ENCODE results near the gene TNFRSF13B. TPM values are rescaled to one million over a fixed set of nuclear protein-coding genes. Genes with fewer than 3 reads are reported as not detected.
"Not testable (repeated sequence)": the region's sequence is repeated elsewhere in the genome, so short reads cannot be mapped to it uniquely, and the experiment has no call there.

Gene TNFRSF13B
- polyA plus RNA-seq, 1 of the 3 experiments (the other 2 are of a cell fraction) = not detected

GRCh38 chr17:16903070-16903469, 68.8 kb downstream of the TNFRSF13B start:
- H3K36me3 ChIP-seq (replicated peaks in 1 of 2; ENCODE audit: control insufficient read depth in 1 of 2, insufficient read depth in 2 of 2, low read length in 1 of 2); H4K20me1 ChIP-seq (ENCODE audit: insufficient read depth); H2AFZ ChIP-seq (ENCODE audit: low read depth); H3K9me3 ChIP-seq; H3K4me2 ChIP-seq; H3K4me3 ChIP-seq (ENCODE audit: low read depth in 2 of 2, low read length in 1 of 2); H3K4me1 ChIP-seq (ENCODE audit: control insufficient read depth in 1 of 2, insufficient read depth in 2 of 2, low read depth in 1 of 2, low read length in 1 of 2); H3K9ac ChIP-seq; POLR2A ChIA-PET; H3K79me2 ChIP-seq (ENCODE audit: insufficient read depth); H3K9me2 ChIP-seq; H3K27me3 ChIP-seq (ENCODE audit: insufficient read depth); H3K27ac ChIP-seq (ENCODE audit: low read depth in 2 of 2, low read length in 1 of 2); DNase-seq: not testable (repeated sequence)
- CTCF ChIA-PET = interaction anchor here (1.5 kb wide), 1 partner anchor 12 kb away, joined by 4 read pairs; no protein-coding TSS in a partner anchor
- peaks cover 16% of the 10 kb centered on the region for H3F3A ChIP-seq (replicated peaks; ENCODE audit: insufficient read depth)
- 24% methylated on average over 3 of the region's 3 CpGs for WGBS (ENCODE audit: low lambda C conversion rate)

- Histone ChIP-seq H3K36me3 (replicated peaks in 1 of 2; ENCODE audit: control insufficient read depth in 1 of 2, insufficient read depth in 2 of 2, low read length in 1 of 2) (no peaks in the 10 kb centered on the region), H2AFZ (ENCODE audit: low read depth) (no peak overlapping the region), H3K27me3 (ENCODE audit: insufficient read depth) (no peaks in the 10 kb centered on the region; the same call in 1 of the 2 replicates), H3F3A (replicated peaks; ENCODE audit: insufficient read depth) (peaks cover 7% of the 10 kb centered on the region), H3K4me1 (ENCODE audit: control insufficient read depth in 1 of 2, insufficient read depth in 2 of 2, low read depth in 1 of 2, low read length in 1 of 2) (no peaks in the 10 kb centered on the region), H3K4me2 (no peak overlapping the region), H3K79me2 (ENCODE audit: insufficient read depth) (no peaks in the 10 kb centered on the region), H3K4me3 (ENCODE audit: low read depth in 2 of 2, low read length in 1 of 2) (no peak overlapping the region), H4K20me1 (ENCODE audit: insufficient read depth) (no peaks in the 10 kb centered on the region), H3K9me3 (no peaks in the 10 kb centered on the region), H3K27ac (ENCODE audit: low read depth in 2 of 2, low read length in 1 of 2) (no peak overlapping the region), H3K9me2 (no peaks in the 10 kb centered on the region), H3K9ac (no peak overlapping the region)
- POLR2A ChIA-PET = no interaction called here
- CTCF ChIA-PET = no interaction called here
- TF ChIP-seq FOXJ3 (CRISPR knock-in tag; IDR thresholded peaks at IDR 0.05) (no peak), ELF1 (IDR thresholded peaks at IDR 0.05) (no peak), POLR2AphosphoS5 (IDR thresholded peaks at IDR 0.05; ENCODE audit: low read depth, low read length) (no peak), CHD2 (IDR thresholded peaks at IDR 0.05; ENCODE audit: low read length, partially characterized antibody) (no peak), TCF12 (IDR thresholded peaks at IDR 0.05) (no peak), GABPA (IDR thresholded peaks at IDR 0.05; ENCODE audit: low read depth) (no peak), JUND (IDR thresholded peaks at IDR 0.05) (no peak), PBX3 (IDR thresholded peaks at IDR 0.05) (no peak), TEAD4 (IDR thresholded peaks at IDR 0.05; ENCODE audit: borderline replicate concordance, insufficient read depth) (no peak), REST (IDR thresholded peaks at IDR 0.05; ENCODE audit: low read depth, low read length) (no peak), EZH2phosphoT487 (IDR thresholded peaks at IDR 0.05; ENCODE audit: borderline replicate concordance, low read depth) (no peak), CTCF (IDR thresholded peaks at IDR 0.05) (no peak), NFIC (IDR thresholded peaks at IDR 0.05; ENCODE audit: borderline replicate concordance) (no peak), USF2 (IDR thresholded peaks at IDR 0.05; ENCODE audit: borderline replicate concordance, low read depth, low read length) (no peak)
- WGBS (ENCODE audit: low lambda C conversion rate) = 33% methylated on average over 2 of the region's 2 CpGs
- no peak for DNase-seq
These were observed 71.5 kb downstream of the TNFRSF13B start for GRCh38 chr17:16900288-16900882.

GRCh38 chr17:16897211-16897896, 74.6 kb downstream of the TNFRSF13B start:
- CTCF ChIA-PET = not testable (repeated sequence)

More at GRCh38 chr17:16897211-16897896, 74.6 kb downstream of the TNFRSF13B start:
- H3K4me2 ChIP-seq; H3K79me2 ChIP-seq (ENCODE audit: insufficient read depth); H3K9ac ChIP-seq; H4K20me1 ChIP-seq (ENCODE audit: insufficient read depth); H3K27me3 ChIP-seq (ENCODE audit: insufficient read depth); H3K4me1 ChIP-seq (ENCODE audit: control insufficient read depth in 1 of 2, insufficient read depth in 2 of 2, low read depth in 1 of 2, low read length in 1 of 2); H3K9me3 ChIP-seq; H3K4me3 ChIP-seq (ENCODE audit: low read depth in 2 of 2, low read length in 1 of 2); H2AFZ ChIP-seq (ENCODE audit: low read depth); DNase-seq; H3K27ac ChIP-seq (ENCODE audit: low read depth in 2 of 2, low read length in 1 of 2); POLR2A ChIA-PET; H3K36me3 ChIP-seq (replicated peaks in 1 of 2; ENCODE audit: control insufficient read depth in 1 of 2, insufficient read depth in 2 of 2, low read length in 1 of 2); H3K9me2 ChIP-seq; H3F3A ChIP-seq (replicated peaks; ENCODE audit: insufficient read depth): not testable (repeated sequence)
- 57% methylated on average over 9 of the region's 10 CpGs for WGBS (ENCODE audit: low lambda C conversion rate)
